ENCODE data around the gene FAM78B.

The FAM78B gene, protein sequence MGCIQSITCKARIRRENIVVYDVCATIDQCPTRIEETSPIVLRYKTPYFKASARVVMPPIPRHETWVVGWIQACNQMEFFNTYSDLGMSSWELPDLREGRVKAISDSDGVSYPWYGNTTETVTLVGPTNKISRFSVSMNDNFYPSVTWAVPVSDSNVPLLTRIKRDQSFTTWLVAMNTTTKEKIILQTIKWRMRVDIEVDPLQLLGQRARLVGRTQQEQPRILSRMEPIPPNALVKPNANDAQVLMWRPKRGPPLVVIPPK

DNA sequence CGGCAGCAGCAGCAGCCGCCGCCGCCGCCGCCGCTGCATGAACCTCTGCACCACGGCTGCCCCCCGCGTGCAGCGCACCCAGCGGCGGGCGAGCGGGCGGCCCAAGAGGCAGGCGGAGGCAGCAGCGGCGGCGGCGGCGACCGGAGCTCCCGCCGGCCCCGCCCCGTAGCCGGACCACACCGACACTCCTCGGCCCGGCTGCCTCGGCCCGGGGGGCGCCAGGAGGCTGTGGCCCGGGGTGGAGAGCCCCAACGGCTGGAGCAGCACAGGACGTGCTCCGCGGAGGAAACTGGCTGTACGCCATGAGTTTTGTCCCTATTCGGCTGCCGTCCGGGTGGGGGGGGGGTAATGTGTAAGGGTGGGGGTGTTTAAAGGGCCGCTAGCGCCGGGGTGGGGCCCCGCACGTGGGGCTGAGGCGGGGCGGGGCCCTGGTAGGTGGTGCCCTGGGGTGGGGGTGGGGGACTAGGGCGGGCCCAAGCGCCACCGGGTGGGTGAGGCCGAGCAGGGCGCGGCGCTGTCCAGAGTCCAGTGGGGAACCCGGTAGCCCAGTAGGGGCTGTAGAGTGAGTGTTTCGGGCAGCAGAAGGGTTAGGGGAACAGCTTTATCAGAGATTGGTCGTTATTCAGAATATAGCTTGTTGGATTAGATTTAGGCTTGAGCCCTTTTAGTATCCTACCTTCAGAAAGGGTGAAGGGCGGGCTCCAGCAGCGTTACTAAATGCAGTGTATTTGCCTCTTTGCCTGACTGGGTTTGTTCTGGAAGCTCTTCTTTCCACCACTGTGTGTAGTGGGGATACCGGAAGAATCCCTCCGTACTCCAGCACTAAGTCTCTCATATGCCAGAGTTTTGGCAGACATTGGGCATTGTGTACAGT is at the start of gene FAM78B:
Gene FAM78B, minus strand, starts transcription at position 304 of the 874 bp plus-strand sequence. CDS start 753 bp downstream, outside the sequence.
- DNase-seq (ENCODE audit: low read depth, low spot score), result peak; percentile 14

DNA sequence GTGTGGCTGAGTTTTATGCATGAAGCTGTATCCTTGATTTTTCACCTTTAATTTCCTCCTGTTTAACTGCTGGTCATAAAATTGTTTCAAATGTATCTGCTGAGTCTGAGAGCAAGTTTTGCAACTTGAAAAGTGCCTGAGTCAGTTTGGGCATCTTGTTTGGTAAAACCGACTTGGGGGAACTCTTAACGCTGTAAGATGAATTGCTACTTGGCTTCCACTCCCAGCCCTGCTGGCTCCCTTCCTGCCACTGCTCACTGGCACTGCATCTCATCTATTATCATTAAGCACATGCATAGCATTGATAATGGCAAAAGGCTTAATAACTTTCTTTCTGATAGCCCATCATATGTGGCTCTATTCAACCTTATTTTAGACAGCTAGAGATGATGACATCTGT is 35.7 kb upstream of the FAM78B start:
- no peak for DNase-seq (ENCODE audit: low read depth, low spot score)

DNA sequence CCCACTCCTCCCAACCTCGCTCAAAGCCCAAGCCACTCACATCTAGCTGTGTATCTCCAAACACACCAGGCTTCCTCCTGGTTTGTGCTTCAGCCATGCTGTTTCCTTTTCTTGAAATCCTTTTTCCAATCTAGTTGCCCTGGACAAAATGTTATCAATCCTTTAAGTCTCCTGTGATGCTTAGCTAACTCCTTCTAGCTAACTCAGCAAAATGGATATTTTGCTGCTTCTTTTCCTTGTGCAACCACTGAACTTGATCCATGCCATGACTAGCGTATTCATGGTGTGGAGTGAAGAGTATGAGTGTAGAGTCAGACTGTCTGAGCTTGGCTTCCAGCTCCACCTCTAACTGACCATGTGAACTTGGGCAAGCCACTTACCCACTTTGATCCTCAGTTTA is 33.9 kb upstream of the FAM78B start:
- no peak for DNase-seq (ENCODE audit: low read depth, low spot score)

DNA sequence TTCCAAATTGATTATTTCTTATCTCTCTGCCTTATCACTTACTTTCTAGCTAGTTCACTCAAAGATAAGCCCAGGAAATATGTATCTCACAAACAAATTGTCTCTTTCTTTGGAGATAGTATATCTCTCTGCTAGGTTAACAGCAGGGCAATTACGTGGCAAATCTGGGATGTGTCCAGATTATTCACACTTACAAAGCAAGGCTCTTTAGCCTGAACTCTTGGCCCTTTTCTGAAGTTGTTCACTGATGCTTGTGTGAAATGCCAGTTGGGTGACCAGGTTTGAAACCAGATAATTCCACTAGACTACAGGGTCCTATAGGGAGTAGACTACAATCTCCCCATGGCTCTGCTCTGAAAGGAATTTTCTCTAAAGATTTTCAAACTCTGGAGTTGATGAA is 30.8 kb upstream of the FAM78B start:
- DNase-seq (ENCODE audit: low read depth, low spot score), result no peak

DNA sequence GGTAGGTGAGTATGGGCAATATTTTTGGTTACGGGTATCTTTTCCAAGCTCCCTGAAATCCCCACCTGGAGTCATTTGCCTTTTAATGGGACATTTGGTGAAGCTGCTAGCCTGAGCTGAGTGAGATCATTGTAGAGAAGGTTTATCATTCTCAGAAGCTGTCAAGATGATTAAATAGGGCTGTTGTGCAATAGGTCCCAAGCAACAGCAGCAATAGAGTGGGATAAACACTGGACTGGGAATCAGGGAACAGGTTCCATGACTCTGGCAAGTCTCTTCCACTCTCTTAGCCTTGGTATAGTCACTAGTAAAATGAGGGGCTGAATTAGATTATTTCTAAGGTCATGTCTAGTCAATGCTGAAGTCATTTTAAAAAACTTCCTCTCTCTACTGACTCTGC is 30.3 kb upstream of the FAM78B start:
- DNase-seq (ENCODE audit: low read depth, low spot score), result no peak

DNA sequence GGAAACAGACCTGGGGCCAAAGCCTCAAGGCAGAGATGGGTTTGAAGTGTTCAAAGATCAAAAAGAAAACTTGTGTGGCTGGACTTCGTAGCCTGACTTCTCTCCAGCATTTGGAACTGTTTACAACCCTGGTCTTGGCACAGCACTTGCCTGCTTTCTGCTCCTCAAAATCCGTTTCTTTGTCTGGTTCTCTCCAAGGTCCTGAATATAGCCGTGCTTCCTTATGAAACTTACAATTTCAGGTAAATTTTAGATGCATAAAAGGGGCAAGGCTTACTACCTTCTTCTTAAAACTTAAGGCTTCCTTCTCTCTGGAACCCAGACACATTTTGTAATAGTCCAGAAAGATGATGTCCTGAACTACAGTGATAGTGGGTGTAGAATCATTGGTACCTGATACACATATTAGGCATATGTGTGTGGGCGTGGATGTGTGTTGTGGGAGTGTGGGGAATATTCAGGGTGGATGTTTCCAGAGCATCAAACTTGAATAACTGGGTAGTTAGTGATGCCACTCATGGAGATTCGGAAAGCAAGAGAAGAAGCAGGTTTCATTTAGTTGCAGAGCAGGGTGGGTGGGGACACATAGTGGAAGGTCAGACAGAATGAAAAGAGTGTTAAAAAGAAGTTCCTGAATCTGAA is 26.4 kb upstream of the FAM78B start:
- DNase-seq (ENCODE audit: low read depth, low spot score), result no peak

DNA sequence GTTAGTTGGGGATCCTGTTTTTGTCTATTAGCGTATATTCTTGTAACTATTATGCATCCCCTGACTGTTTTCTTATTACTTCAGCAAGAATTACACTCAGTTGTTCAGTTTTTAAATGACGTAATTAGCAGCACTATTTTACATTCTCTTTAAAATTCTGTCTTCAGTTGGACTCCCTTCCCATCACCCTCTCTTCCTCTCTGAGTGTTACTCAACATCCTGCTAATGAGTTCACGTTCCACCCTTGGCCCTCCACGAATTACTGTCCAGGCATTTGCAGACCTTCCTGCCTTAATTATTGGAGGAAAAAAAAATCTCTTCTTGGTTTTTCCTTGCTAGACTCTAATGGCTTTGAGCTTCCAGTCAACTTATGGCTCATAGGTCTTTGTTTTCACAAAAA is 23.6 kb upstream of the FAM78B start:
- no peak for DNase-seq (ENCODE audit: low read depth, low spot score)

DNA sequence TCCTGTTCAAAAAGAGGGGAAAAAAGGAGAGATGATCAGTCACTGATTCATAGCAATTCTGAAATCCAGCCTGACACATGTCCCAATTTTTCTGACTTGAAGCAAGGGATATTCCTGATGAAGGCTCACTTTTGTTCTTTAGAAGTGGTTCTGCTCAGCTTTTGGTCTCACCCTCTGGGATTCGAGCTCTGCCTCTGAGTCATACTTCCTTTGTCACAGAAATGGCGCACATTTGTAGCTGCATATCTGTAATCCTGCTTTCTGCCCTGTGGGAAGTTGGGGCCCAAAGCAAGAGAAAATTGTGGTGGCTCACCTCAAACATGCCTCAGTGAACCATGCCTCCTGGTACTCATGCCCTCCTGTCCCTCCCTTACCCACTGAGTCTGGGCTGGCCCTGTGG is 22.3 kb upstream of the FAM78B start:
- no peak for DNase-seq (ENCODE audit: low read depth, low spot score)

DNA sequence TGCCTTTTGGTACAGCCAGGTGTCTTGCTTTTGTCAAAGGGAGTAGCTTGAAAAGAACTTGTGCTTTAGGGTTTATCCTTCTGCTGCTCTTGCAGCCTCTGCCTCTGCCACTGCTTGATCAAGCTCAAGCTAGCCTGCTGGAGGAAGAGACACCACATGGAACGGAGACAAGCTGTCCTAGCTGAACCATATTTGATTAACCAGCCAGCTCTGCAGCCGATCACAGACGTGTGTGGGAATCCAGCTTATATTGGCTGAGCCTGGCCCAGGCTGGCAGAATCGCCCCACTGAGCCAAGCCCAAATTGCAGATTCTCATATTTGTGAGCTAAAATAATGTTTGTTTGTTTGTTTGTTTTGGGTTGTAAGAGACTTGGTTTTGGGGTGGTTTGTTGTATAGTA is 18.7 kb upstream of the FAM78B start:
- DNase-seq (ENCODE audit: low read depth, low spot score), result no peak

DNA sequence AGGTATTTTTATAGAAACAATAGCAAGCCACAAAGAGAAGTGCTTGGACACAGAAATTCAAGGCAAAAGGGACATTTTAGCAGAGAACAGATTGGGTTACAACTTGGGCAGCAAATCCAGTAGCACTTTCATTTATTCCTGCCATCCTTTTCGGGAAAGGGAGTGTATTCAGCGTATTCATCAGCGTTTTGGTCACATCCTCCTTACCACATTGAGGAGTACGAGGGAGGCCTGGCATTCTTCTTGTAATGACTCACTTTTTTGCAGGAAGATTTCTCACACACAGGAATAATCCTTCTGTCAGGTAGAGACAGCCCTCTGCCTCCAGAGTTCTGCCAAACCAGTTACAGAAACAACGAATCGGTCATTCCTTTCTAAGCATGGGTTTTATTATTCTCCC is 18.1 kb upstream of the FAM78B start:
- no peak for DNase-seq (ENCODE audit: low read depth, low spot score)

DNA sequence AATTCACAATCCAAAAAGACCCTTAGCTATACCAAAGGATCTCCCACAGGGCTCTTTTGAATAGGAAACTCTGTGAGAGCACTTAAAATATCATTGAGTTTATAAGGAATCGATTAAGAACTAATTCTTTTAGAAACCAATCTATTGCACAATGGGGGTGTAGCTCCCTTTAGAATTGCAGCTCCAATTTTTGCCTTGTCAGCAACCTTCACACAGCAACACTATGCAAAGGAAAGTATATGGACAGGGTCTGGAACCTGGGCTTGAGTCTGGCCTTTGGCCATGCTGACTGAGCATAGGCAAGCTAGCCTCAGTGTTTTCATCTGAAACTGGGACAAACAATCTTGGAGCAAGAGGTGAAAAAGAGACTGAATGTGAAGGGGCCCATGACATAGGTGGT is 17.2 kb upstream of the FAM78B start:
- DNase-seq (ENCODE audit: low read depth, low spot score), result no peak

DNA sequence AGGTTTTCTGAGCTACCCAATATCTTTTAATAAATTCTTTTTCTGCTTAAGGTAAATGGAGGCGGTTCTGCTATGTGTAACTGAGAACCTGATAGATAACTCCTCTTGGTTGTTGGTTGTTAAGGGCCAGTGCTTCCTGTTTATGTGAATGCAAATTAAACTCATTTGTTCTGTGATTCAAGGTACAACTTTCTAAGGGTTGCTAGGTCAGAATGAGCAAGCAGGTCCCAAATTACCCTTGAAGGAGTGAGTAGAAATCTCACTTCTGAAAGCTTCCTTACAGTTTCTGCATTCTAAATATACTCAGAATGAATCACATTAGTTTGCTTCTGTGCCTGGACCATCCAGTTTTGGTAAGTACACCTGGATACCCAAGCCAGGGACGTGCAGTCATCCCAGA is 15.5 kb upstream of the FAM78B start:
- DNase-seq (ENCODE audit: low read depth, low spot score), result no peak

DNA sequence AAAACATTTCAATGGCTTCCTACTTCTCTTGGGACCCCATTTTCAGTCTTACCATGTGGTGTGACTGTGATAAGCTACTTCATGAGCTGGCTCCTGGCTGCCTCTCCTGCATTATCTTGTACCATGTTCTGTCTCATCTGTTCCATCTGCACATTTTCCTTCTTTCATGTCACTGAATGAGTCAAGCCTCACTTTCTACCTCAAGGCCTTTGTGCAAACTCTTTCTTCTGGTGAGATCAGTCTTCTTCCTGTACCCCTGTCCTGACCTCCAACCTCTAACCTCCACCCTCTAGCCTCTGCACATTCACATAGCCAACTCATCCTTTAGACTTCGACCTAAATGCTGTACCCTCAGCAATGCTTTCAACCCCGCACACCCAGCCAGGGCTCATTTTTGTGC is 9.6 kb upstream of the FAM78B start:
- no peak for DNase-seq (ENCODE audit: low read depth, low spot score)

DNA sequence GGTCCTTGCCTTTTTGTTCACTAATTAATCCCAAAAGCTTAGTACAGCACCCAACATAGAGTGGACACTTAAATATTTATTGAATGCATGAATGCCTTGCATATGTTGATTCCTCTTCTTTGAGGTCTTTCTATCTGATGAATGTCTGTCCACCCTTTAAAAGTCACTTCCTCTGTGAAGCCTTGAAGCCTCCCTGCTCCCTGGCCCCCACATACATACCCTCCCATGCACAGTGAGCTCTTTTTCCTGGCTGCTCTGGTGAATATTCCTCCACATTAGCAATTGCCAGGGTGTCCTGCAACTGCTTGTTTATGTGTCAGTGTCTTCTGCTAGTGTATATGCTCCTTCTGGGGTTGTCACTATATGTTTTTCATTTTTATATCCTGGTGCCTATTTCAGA is 8.2 kb upstream of the FAM78B start:
- no peak for DNase-seq (ENCODE audit: low read depth, low spot score)

DNA sequence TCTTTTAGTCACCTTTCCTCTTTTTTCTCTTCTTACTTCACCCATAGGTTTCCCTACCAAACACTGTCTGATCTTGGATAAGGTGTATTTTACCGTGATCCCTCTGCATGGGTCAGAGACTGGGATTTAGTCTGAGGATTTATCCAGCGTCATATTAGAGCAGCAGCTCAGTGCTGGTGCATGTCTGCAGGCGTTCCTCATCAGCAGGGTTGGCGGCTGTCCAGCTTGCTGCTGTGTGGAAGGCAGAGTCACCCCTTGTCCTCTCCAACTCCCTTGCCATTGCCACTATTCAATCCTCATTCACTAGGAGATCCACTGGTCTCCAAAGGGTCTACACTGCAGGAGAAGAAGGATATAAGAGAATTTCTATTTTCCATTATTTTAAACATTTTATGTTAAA is 7.3 kb upstream of the FAM78B start:
- no peak for DNase-seq (ENCODE audit: low read depth, low spot score)

DNA sequence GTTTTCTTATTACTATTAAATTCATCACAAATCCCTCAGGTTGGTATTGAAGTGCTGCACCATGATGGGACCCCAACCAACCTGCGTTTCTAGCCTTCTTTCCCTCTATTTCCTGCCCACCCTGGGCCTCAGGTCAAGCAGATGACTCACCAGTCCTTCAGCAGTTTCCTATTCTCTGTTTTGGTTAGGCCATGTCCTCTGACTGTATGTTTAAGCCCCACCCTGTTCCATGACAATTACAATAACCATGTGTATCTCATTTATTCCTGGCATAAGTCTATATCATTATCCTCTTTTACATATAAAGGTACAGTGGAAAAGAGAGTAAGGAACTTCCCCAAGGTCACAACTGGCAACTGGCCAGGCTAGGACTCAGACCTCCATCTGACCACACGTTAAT is 5.3 kb upstream of the FAM78B start:
- no peak for DNase-seq (ENCODE audit: low read depth, low spot score)

DNA sequence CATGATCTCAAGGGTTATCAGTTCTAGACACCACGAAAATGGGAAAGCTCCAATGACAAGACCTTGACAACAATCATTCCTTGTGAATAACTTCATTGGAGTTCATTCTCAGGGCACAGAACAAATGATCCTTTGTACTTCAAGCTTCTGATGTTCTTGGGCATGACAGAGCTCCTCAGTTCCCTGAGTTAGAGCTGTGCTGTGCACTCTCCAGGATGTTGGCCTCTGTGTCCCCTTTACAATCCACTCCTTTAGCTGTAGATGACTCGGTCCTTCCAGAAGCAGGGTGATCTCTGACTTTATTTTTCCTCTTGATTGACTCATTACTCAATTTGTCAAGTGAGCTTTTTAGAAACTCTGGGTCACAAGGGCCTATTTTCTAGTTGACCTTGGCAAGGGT is 3.9 kb upstream of the FAM78B start:
- DNase-seq (ENCODE audit: low read depth, low spot score), result no peak

DNA sequence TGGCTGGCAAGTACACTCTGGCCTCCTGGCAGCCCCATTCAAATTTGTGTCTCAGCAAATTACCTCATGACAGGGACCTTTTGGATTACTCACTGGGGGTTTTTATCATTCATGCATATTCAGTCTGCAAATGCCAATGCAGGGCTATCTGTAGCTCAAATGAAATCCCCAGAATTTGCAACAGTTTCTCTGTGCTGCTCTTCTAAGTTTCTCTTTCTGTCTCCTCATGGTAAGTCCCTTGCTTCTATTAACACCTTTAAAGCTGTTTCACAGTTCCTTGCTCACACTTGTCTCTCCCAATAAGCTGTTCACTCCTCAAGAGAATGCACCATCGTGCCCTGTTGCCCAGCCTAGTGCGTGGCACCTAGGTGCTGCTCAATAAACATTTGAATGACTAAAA is 3.3 kb upstream of the FAM78B start:
- no peak for DNase-seq (ENCODE audit: low read depth, low spot score)

DNA sequence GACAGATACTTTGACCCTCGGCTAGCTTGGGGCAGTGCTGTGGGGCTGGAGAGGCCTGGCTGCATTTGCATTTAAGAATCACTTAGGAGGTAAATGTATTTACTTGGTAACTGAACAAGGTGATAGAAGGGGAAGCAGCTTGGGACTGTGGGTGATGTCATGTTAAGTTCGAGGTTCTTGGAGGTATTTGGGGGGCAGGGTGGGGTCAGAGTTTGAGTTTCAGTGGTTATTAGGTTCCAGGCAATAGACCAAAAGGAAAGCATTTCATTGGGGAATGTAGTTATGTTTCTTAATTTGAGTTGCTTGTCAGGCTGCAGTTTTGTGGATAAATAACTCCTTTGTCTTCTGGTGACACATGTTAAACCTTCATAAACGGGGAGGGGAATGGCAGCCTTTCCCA is 2.4 kb upstream of the FAM78B start:
- no peak for DNase-seq (ENCODE audit: low read depth, low spot score)

DNA sequence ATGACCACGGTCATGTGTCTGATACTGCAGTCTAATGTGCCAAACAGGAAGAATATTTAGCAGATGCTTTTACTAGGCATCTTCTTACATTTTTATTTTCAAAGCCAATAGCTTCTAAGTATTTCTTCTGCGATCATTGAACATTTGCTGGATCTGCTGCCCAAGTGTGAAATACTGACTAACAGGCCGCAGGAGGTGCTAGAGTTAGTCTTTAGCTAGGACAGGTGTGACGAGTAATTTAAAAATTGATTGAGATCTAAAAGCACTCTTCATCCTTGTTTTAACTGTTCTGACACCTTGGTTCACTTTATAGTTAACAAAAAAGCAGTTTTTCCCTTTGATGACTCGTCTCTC is 748 bp upstream of the FAM78B start:
- DNase-seq (ENCODE audit: low read depth, low spot score), result no peak

DNA sequence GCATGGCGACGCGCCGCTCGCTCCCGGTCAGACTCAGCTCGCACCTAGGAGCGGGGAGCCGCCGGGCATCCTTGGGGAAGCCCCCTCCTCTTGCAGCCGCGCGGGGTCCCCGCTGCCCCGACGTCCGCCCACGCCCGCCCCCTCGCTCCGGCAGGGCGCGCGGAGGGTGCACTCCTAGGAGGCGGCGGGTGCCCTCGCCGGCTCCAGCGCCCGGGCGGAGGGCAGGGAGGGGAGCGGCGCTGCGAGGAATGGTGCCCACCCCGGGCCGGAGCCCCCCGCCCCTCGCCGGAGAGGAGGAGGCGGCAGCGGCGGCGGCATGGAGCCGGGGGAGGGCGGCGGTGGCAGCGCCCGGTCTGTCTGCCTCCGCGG is 488 bp downstream of the FAM78B start:
- DNase-seq (ENCODE audit: low read depth, low spot score), result no peak

DNA sequence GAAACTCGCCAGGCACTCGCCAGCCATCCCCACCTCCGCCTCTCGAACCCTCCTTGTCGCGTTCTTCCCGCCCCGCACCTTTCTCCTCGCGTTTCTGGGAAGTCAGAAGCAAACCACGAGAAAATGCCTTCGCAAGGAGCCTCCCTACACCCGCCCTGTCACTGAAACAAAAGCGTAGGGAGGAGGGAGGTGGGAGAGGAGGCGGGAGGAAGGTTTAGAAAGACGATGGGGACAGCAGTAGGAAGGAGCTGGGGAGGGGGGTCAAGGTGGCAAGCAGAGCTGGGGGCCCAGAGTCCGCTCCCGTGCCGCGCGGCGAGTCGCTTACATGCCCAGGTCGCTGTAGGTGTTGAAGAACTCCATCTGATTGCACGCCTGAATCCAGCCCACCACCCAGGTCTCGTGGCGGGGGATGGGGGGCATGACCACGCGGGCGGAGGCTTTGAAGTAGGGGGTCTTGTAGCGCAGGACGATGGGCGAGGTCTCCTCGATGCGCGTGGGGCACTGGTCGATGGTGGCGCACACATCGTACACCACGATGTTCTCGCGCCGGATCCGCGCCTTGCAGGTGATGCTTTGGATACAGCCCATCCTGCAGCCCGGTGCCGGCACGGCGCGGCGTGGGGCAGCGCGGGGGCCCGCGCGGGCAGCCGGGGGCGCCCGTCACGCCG is 1.0 kb downstream of the FAM78B start:
- DNase-seq (ENCODE audit: low read depth, low spot score), result no peak

Measured in activated naive CD8-positive, alpha-beta T cell treated with anti-CD3 and anti-CD28 coated beads, Interleukin-2, amount 50 U/mL, for 16 hours (primary cell).